Bronchial epithelial cell (primary cell): ENCODE data around the gene ZCCHC17. TPM values are rescaled to one million over a fixed set of nuclear protein-coding genes. Genes with fewer than 3 reads are reported as not detected.

Source experiments
- DNase-seq: peaks from one replicate; pipeline ENCODE4 v3.0.0-alpha.2; 2010; ENCODE audit warnings: low read depth
- FAIRE-seq: peaks from 2 replicates; lab custom pipeline; 2011; peaks lifted over from hg19 to GRCh38; lab: Jason Lieb, UNC
- H3K27me3 ChIP-seq: 2 replicates; pipeline ENCODE4 v1.5.1; 2011; ENCODE audit warnings: low read length; ENCODE audit not compliant: control insufficient read depth, insufficient read depth
- H3K36me3 ChIP-seq: 2 replicates; pipeline ENCODE4 v1.5.1; 2011; ENCODE audit warnings: low read length; ENCODE audit not compliant: control insufficient read depth, insufficient read depth
- H3K4me3 ChIP-seq: 2 replicates; pipeline ENCODE4 v1.5.1; 2011; ENCODE audit warnings: mild to moderate bottlenecking, low read depth, low read length, control low read depth
- total RNA-seq: library from RNA; depleted of rRNA; stranded (reverse); fragments of >200 nt; gene quantifications from 2 replicates; pipeline ENCODE4 v1.2.1, GENCODE V29; 2014
- TF ChIP-seq, protein P1 (sequence below): IDR thresholded peaks from 2 replicates; pipeline ENCODE4 v1.5.1; 2011; ENCODE audit warnings: mild to moderate bottlenecking, moderate library complexity, low read length, control low read depth, inconsistent platforms; ENCODE audit not compliant: insufficient read depth, severe bottlenecking

The ZCCHC17 gene
- total RNA-seq, 1 donor from 2014 or later: 35.8 TPM

DNA sequence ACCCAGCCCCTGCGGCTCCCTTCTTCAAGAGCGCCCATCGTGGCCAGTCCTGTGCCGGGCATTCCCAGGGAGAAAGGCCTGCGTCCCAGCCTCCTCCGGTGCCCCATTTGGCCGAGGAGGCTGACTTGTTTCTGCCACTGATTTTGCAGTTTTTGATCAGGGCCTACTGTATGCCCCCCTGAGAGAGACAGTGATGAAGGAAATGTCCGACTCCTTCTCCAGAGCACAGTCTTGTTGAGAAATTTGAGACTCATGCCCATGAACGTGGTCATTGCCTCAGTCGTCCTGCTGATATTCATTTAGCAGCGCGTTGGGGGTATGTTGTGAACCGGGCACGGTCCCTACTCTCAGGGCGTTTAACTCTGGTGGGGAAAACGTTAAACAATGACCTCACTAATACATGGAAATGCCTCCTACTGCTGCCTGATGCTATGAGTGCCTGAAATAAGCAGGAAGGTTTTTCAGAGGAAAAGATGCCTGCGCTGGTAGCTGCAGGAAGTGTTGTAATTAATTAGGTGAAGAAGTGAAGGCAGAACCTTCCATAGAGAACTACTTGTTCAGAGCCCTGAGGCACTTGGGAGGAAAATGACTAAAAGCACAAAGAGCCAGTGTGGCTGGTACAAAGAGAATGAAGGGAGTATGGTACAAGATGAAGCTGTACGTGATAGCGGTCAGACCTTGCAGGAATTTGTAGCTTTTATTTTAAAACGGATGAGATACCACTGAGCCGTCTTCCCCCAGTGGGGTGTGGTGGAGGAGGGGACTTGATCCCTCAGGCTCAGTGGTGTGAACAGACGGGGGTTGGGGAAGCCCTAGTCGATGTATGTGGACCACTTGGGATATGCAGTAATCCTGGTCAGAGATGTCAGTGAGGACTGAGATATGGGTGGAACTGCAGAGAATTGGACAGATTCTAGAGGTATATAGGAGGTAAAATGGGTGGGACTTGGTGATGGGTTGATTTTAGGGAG, 730 bp downstream of the ZCCHC17 start:
- TF ChIP-seq, protein P1, sequence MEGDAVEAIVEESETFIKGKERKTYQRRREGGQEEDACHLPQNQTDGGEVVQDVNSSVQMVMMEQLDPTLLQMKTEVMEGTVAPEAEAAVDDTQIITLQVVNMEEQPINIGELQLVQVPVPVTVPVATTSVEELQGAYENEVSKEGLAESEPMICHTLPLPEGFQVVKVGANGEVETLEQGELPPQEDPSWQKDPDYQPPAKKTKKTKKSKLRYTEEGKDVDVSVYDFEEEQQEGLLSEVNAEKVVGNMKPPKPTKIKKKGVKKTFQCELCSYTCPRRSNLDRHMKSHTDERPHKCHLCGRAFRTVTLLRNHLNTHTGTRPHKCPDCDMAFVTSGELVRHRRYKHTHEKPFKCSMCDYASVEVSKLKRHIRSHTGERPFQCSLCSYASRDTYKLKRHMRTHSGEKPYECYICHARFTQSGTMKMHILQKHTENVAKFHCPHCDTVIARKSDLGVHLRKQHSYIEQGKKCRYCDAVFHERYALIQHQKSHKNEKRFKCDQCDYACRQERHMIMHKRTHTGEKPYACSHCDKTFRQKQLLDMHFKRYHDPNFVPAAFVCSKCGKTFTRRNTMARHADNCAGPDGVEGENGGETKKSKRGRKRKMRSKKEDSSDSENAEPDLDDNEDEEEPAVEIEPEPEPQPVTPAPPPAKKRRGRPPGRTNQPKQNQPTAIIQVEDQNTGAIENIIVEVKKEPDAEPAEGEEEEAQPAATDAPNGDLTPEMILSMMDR: no peak
- Histone ChIP-seq H3K4me3 (peak overlapping the region; percentile 80), H3K36me3 (peaks cover 2% of the 10 kb centered on the region), H3K27me3 (no peaks in the 10 kb centered on the region)
- no peak for FAIRE-seq
- peak; percentile 72 for DNase-seq

DNA sequence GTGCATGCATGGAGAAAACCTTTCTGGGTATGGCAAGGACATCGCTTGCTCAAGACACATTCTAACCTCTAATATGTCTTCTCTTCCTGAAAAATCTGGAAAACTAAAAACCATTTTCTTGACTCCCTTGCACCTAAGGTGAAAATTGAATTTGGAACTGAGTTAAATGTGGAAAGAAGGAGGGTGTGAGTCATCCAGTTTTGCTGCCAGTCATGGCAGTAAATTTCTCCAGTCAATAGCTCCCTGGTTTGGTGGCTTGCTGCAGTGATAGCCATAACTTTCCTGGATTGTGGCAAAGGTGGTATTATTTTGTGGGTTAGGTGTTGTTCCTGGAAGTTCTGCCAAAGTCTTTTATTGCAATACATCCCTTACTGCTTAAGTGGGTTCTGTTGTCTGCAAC, 2.5 kb downstream of the ZCCHC17 start:
- FAIRE-seq: no peak
- peaks cover 2% of the 10 kb centered on the region for H3K36me3 ChIP-seq
- H3K27me3 ChIP-seq: no peaks in the 10 kb centered on the region
- H3K4me3 ChIP-seq: no peak overlapping the region
- TF ChIP-seq, protein P1: no peak
- DNase-seq: peak; percentile 36

DNA sequence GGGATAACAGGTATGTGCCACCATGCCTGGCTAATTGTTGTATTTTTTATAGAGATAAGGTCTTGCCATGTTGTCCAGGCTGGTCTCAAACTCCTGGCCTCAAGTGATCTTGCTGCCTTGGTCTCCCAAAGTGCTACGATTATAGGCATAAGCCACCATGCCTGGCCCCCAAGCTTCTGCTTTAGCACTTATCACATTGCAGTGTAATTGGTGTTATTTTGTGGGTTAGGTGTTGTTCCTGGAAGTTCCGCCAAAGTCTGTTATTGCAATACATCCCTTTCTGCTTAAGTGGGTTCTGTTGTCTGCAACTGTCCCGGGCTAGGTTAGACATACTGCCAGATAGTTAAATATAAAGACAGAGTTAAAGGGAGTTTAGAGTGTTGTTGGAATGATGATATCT, 3.4 kb downstream of the ZCCHC17 start:
- Histone ChIP-seq H3K27me3 (no peaks in the 10 kb centered on the region), H3K4me3 (no peak overlapping the region), H3K36me3 (peaks cover 2% of the 10 kb centered on the region)
- TF ChIP-seq, protein P1: no peak
- no peak for DNase-seq
- no peak for FAIRE-seq

DNA sequence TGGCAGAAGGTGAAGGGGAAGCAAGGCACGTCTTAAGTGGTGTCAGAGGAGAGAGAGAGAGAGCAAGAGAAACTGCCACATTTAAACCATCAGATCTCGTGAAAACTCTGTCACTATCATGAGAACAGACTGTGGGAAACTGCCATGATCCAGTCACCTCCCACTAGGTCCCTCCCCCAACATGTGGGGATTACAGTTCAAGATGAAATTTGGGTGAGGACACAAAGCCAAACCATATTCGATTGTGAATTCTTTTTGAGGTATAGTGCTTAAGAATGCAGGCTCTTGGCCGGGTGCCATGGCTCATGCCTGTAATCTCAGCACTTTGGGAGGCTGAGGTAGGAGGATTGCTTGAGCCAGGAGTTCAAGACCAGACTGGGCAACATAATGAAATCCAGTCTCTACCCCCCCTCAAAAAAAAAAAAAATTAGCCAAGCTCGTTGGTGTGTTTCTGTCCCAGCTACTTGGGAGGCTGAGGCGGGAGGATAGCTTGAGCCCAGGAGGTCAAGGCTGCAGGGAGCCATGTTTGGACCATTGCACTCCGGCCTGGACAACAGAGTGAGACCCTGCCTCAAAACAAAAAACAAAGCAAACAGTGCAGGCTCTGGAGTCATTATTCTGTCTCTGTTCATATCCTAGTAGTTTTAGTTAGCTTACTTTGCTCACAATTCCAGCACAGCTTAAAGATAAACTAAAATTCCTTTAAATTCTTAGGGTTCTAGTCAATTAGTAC, 6.0 kb downstream of the ZCCHC17 start:
- Histone ChIP-seq H3K27me3 (no peaks in the 10 kb centered on the region), H3K36me3 (peaks cover 2% of the 10 kb centered on the region), H3K4me3 (no peak overlapping the region)
- FAIRE-seq (no peak), DNase-seq (no peak)
- TF ChIP-seq, protein P1: no peak

DNA sequence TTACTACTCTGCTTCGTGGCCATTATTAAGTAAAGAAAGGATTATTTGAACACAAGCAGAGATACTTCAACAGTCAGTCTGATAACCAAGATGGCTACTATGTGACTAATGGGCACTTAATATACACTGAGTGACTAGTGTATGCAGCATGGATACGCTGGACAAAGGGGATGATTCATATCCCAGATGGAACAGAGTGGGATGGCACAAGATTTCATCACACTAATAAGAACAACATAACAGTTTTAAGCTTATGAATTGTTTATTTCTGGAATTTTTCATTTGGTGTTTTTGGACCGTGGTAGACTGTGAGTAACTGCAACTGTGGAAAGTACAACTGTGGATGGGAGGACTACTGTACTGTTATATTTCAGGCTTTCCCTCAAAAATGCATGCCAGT, 9.4 kb downstream of the ZCCHC17 start:
- FAIRE-seq (no peak), DNase-seq (peak; percentile 97)
- peaks cover 5% of the 10 kb centered on the region for H3K36me3 ChIP-seq
- TF ChIP-seq, protein P1: no peak
- no peaks in the 10 kb centered on the region for H3K27me3 ChIP-seq
- no peak overlapping the region for H3K4me3 ChIP-seq
